Dendritic cell treated with granulocyte-macrophage colony-stimulating factor and Interleukin-4, amounts not matched to agents 40 ng/mL and 50 ng/mL, for 4 days (primary cell): Measurements from ENCODE around the gene LRRC46.

ENCODE experiments used
- H3K27ac Mint-ChIP-seq: one replicate; pipeline ENCODE4 v1.8.0; 2022; ENCODE audit warnings: mild to moderate bottlenecking, mixed read lengths
- H3K27me3 Mint-ChIP-seq: one replicate; pipeline ENCODE4 v1.8.0; 2022; ENCODE audit warnings: mild to moderate bottlenecking, mixed read lengths
- H3K36me3 Mint-ChIP-seq: one replicate; pipeline ENCODE4 v1.8.0; 2022; ENCODE audit warnings: low read depth, mixed read lengths
- H3K4me1 Mint-ChIP-seq: one replicate; pipeline ENCODE4 v1.8.0; 2022; ENCODE audit warnings: low read depth, mixed read lengths
- H3K4me3 Mint-ChIP-seq: one replicate; pipeline ENCODE4 v1.8.0; 2022; ENCODE audit warnings: mild to moderate bottlenecking, moderate library complexity, mixed read lengths
- H3K9me3 Mint-ChIP-seq: one replicate; pipeline ENCODE4 v1.8.0; 2022; ENCODE audit warnings: mixed read lengths
- intact Hi-C: fragments of 100-400 bp; cut with micrococcal nuclease; formaldehyde crosslinking; loops from one replicate; pipeline ENCODE4 v1.15.0; 2022

LRRC46 gene

DNA sequence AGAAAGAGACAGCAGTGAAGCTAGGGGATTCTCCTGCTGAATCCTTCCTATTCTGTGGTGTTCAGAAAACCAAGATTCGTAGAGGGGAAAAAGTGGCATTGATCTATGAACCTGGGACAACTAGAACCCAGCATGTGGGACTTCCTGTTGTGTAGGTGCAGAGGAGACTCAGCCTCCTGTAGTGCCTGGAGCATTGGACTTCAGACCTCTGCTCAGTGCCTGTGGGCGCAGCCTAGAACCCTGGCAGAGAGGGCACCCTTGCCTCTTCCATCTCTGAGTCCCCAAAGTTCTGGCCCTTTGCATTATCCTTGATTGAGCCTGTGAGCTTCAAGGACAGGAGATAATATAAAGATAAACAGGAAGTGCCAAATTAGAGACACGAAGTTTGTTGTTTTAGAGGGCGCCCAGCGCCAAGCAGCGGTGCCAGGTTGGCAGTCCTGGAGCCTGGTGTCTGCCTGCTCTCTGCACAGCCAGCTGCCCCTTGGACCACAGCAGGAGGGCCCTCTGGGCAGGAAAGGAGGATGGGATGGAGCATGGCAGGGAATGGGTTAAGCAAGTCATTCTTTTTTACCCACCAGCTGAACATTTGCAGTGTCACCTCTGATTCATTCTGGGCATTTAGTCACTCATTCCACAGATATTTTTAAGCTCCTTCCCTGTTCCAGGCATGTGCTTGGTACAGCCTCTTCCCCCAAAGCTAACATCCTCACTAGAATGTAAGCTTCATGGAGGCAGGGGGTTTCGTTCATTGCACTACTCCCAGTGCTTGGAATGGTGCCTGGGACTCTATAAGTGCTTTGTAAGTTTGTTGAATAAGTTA is 31.4 kb downstream of the LRRC46 start:
- Mint-ChIP-seq H3K9me3 (no peaks in the 10 kb centered on the region), H3K4me3 (no peak overlapping the region), H3K27ac (no peak overlapping the region), H3K4me1 (peaks cover 14% of the 10 kb centered on the region), H3K36me3 (no peaks in the 10 kb centered on the region), H3K27me3 (peaks cover 43% of the 10 kb centered on the region)
- intact Hi-C loops = no loop called here

GRCh38 chr17:47864791-47865216 is 33.3 kb downstream of the LRRC46 start:
- intact Hi-C loops = no loop called here
- H3K27me3 Mint-ChIP-seq = peaks cover 44% of the 10 kb centered on the region
- H3K4me3 Mint-ChIP-seq = no peak overlapping the region
- H3K27ac Mint-ChIP-seq = no peak overlapping the region
- H3K4me1 Mint-ChIP-seq = peaks cover 8% of the 10 kb centered on the region
- no peaks in the 10 kb centered on the region for H3K9me3 Mint-ChIP-seq
- no peaks in the 10 kb centered on the region for H3K36me3 Mint-ChIP-seq

DNA sequence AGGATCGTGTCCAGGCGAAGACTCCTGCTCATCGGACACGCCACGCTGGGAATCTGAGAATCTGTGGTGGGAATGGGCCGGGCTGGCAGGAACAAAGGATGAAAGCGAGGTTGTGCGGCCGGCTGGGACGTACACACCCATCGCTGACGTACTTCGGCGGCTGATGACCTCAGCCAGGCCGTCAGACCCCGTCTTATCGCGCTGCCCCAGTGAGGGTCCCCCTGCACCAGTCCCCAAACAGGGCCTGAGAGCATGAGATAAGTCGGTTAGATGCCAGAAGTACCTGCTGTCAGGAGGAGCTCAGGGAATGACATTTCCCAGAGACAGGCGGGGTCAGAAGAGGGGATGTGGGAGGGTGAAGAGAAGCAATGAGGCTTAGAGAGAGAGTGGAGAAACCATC is 35.5 kb downstream of the LRRC46 start:
- Mint-ChIP-seq H3K27ac (no peak overlapping the region), H3K36me3 (no peaks in the 10 kb centered on the region), H3K9me3 (no peaks in the 10 kb centered on the region), H3K4me1 (peaks cover 8% of the 10 kb centered on the region), H3K27me3 (peaks cover 61% of the 10 kb centered on the region), H3K4me3 (no peak overlapping the region)
- intact Hi-C loops = no loop called here

DNA sequence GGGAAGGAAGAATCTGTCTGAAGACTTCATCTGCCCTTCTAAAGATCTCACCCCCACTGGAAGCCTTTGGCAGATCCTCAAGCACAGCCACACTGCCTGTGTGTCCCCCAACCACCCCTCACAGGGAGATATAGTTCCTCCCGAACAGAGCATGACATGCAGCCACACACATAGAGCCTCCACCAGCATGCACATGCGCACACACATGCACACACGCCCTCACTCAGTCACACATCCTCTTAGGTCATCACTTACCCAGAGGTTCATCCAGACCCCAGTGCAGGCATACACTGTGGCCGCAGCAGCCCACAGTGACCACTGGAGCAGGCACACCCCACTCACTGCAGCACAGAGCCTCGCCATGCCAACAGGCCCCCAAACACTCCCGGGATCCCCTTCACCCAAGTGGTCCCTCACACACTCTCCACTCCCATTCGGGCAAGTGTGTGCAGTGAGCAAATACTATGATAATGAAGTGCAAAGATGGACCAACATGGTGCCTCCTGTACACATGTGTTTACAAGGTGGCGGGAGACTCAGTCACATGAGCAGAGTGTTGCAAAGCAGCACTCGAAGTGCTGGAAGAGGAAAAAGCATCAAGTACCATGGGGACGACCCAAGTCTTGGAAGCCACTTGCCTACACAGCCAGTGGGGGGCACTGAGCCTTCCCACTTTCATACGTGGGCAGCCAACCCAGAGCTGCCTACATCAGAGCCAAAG is 36.5 kb downstream of the LRRC46 start:
- peaks cover 71% of the 10 kb centered on the region for H3K27me3 Mint-ChIP-seq
- no peak overlapping the region for H3K27ac Mint-ChIP-seq

GRCh38 chr17:47869114-47869513 is 37.6 kb downstream of the LRRC46 start:
- Mint-ChIP-seq H3K27me3 (peaks cover 79% of the 10 kb centered on the region), H3K4me1 (peaks cover 7% of the 10 kb centered on the region), H3K9me3 (peaks cover 7% of the 10 kb centered on the region), H3K4me3 (no peak overlapping the region), H3K27ac (no peak overlapping the region), H3K36me3 (no peaks in the 10 kb centered on the region)
- intact Hi-C loops = no loop called here

More for the DNA sequence above, 36.5 kb downstream of the LRRC46 start:
- no peaks in the 10 kb centered on the region for H3K36me3 Mint-ChIP-seq
- H3K9me3 Mint-ChIP-seq = no peaks in the 10 kb centered on the region
- H3K4me1 Mint-ChIP-seq = peaks cover 4% of the 10 kb centered on the region
- H3K4me3 Mint-ChIP-seq = no peak overlapping the region
- intact Hi-C loops = no loop called here

DNA sequence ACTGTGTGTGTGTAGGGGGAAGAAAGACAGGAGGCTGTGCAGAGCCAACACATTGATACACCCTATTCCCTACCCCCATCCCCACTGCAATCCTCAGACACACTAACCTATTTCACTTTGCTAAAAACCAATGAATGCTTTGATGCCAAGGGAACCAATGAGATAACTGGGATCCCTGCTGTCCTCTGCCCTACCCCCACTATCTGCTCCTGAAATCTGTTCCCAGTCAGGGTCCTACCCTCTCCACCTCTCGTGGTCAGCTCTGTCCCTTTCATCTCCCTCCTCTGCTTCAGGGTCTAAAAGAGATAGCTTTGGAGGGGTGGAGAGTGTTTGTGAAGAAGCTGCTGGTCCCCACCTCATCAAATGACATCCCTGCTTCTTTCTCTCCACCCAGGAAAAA is 38.6 kb downstream of the LRRC46 start:
- no peak overlapping the region for H3K4me3 Mint-ChIP-seq
- peaks cover 11% of the 10 kb centered on the region for H3K4me1 Mint-ChIP-seq
- peaks cover 81% of the 10 kb centered on the region for H3K27me3 Mint-ChIP-seq
- peaks cover 9% of the 10 kb centered on the region for H3K9me3 Mint-ChIP-seq
- intact Hi-C loops = no loop called here
- H3K36me3 Mint-ChIP-seq = no peaks in the 10 kb centered on the region
- no peak overlapping the region for H3K27ac Mint-ChIP-seq

DNA sequence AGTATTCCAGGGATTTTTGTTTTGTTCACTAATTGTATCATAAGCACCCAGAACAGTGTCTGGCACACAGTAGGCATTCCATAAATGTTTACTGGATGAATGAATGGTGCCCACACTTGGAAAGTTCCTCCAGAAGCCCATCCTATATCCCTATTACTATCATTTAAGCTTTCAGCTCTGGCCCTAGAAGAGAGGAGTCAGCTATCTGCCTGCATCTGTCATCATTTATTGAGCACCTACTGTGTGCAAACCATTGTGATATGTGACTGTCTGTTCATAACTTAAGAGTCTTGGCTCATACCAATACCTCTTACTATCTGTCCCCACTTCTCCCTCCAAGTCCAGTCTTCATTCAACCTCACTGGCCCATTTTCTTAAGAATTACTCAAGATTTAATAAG is 39.6 kb downstream of the LRRC46 start:
- intact Hi-C loops = no loop called here
- Mint-ChIP-seq H3K36me3 (no peaks in the 10 kb centered on the region), H3K9me3 (peaks cover 9% of the 10 kb centered on the region), H3K27ac (no peak overlapping the region), H3K27me3 (peaks cover 79% of the 10 kb centered on the region), H3K4me3 (no peak overlapping the region), H3K4me1 (peaks cover 11% of the 10 kb centered on the region)

DNA sequence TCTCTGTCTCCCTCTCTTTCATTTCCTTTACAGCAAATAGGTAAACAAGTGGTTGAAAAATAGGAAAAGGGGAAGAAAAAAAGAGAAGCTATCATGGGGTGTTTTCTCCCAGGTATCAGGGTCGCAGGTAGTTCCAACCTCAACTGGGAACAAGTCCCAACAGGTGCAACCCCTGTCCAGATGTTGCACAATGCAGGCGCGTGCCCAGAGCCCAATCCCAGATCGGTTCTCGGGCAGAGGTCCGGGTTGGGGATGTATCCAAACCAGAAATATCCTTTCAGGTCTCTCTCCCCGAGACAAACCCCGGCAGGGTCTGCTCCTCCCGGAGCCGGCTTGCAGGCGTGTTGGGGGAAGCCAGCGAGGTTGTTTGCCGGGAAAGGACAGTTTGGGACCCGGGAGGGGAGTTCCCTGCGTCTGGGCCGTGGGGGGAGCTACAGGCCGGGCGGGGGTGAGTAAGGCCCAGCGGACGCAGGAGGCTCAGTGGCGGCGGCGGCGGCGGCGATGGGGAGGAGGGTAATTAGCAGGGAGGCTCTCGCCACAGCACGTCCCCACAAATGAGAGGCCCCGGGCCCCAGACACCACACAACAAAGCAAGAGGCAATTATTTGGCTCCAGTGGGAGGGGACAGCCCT is 40.7 kb downstream of the LRRC46 start:
- no peaks in the 10 kb centered on the region for H3K36me3 Mint-ChIP-seq
- H3K27me3 Mint-ChIP-seq = peaks cover 69% of the 10 kb centered on the region
- H3K9me3 Mint-ChIP-seq = peaks cover 9% of the 10 kb centered on the region
- H3K27ac Mint-ChIP-seq = no peak overlapping the region
- H3K4me3 Mint-ChIP-seq = no peak overlapping the region
- intact Hi-C loops = no loop called here
- H3K4me1 Mint-ChIP-seq = peaks cover 11% of the 10 kb centered on the region

- Mint-ChIP-seq H3K27me3 (peaks cover 67% of the 10 kb centered on the region), H3K4me3 (no peak overlapping the region), H3K4me1 (peaks cover 17% of the 10 kb centered on the region)
Observed at GRCh38 chr17:47872651-47873161, 41.2 kb downstream of the LRRC46 start.

DNA sequence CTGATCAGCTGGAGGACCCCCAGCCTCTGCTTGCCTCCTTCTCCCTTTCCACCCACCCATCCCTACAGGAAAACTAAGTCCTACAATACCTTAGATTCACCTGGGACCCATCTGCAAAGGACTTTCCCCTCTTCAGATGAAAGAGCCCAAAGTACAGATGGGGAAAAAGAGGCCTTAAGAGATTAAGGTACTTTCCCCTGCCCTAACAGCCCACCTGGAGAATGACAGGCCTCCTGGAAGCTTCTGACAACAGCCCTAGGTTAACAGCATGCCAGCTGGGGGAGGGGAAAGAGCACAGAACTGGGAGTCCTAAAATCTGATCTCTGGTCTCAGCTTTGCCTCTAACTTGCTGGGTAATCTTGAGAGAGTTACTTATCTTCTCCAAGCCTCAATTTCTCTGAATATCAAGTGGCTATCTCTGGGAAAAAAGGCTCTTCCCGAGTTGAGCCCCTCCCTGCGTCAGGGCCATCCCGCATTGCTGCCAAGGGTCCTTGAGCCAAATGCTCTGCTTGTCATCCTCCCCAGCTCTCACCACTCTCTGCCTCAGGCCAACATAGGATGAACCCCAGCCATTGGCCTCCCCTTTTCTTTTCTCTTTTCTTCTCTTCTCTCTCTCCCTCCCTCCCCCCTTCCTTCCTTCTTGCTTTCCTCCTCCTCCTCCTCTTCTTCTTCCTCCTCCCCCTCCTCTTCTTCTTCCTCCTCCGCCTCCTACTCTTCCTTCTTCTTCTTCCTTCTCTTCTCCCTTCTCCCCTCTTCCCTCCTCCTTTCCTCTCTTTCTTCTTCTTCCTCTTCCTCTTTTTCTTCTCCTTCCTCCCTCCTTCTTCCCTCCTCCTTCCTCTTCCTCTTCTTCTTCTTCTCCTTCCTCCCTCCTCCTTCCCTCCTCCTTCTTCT is 42.0 kb downstream of the LRRC46 start:
- Mint-ChIP-seq H3K27ac (no peak overlapping the region), H3K36me3 (no peaks in the 10 kb centered on the region), H3K4me3 (no peak overlapping the region), H3K4me1 (peaks cover 24% of the 10 kb centered on the region), H3K9me3 (peaks cover 9% of the 10 kb centered on the region), H3K27me3 (peaks cover 67% of the 10 kb centered on the region)
- intact Hi-C loops = no loop called here

More at GRCh38 chr17:47872651-47873161, 41.2 kb downstream of the LRRC46 start:
- Mint-ChIP-seq H3K9me3 (peaks cover 9% of the 10 kb centered on the region), H3K27ac (no peak overlapping the region), H3K36me3 (no peaks in the 10 kb centered on the region)
- intact Hi-C loops = no loop called here

DNA sequence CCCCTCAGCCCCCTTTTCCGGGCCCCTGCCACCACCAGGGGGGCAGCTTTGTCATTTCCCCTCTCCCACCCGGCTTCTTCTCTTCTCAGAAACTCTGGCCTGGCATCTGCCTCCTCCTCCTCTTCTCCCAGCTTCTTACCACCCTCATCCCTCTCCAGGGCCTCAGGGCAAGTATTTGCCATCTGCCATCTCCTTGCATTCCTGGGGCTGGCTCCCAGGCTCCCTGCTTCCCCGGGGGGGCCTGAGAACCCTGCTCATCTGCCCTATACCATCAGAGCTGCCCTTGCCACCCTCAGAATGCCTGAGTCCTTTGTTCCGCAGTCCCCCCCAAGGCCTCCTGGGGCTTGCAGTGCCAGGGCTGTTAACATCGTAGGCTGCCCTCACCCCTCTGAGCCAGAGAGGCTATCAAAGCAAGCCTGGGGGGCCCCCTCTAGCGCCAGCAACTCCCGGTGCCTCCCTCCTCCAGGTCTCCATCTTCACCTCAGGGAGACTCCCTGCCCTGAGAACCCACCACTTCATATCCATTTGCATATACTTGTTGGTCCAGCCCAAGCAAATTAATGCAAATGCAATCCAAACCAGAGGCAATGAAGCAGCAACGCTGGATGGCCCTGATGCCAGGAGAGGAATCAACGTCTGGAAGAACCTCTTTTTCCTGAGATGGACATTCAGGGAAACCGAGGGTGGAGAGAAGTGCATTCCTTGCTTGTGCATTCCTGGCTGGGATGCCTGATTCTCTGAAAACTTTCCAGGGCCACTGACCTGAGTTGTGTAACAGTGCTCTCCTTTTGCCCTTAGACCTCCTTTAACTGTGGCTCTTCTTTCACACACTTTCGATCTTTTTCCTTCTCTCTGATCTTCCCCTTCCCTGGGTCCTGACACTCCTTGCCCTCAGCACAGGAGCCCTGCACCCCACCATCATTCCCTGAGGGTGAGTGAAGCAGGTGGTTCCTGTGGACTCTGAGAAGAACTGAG is 43.8 kb downstream of the LRRC46 start:
- intact Hi-C loops = no loop called here
- Mint-ChIP-seq H3K4me1 (peaks cover 24% of the 10 kb centered on the region), H3K36me3 (no peaks in the 10 kb centered on the region), H3K9me3 (peaks cover 9% of the 10 kb centered on the region), H3K27ac (no peak overlapping the region), H3K27me3 (peaks cover 59% of the 10 kb centered on the region), H3K4me3 (no peak overlapping the region)

DNA sequence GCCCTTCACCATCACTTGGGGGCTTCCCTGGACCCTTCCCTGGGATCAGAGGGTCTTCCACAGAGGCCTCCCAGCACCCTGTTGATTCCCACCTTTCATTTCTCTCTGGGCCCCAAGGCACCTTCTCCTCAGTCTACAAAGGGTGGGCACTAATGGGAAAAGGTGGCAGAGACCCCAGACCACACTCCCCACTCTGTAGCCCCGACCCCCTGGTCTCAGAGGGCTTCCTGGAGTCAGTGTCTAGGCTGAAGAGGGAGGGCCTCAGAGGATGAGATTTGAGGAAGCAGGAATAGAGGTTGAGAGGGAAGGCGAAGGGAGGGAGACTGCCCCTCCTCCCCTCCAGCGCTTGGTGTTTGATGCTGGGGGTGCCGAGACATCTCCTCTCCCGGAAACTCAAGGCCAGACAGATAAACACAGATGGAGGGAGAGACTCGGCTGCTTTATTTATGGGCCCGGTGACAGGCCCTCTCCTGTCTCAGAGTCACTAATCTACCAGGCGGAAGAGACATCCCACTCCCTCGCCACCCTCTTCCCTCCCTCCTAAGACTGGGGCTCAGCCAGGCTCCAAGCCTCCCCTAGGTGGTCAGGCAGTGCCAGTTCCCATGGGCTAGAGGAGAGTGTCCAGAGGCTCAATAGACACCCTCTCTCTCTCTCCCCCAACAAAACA is 46.0 kb downstream of the LRRC46 start:
- H3K9me3 Mint-ChIP-seq = peaks cover 9% of the 10 kb centered on the region
- H3K36me3 Mint-ChIP-seq = no peaks in the 10 kb centered on the region
- peaks cover 35% of the 10 kb centered on the region for H3K4me1 Mint-ChIP-seq
- H3K4me3 Mint-ChIP-seq = no peak overlapping the region
- peaks cover 40% of the 10 kb centered on the region for H3K27me3 Mint-ChIP-seq
- H3K27ac Mint-ChIP-seq = no peak overlapping the region
- intact Hi-C loops = no loop called here
